ENCODE data around the gene AVL9. TPM values are rescaled to one million over a fixed set of nuclear protein-coding genes. Genes with fewer than 3 reads are reported as not detected.

Gene AVL9
- total RNA-seq, 4 donors from 2014 or later, result 44.5 to 82.5 (median 52.5) TPM

- TF ChIP-seq CTCF (IDR thresholded peaks at IDR 0.05), result no peak
- no peak for TF ChIP-seq POLR2A (IDR thresholded peaks at IDR 0.05)
- H3K9me3 ChIP-seq, result no peaks in the 10 kb centered on the region
These were observed 42.5 kb downstream of the AVL9 start for GRCh38 chr7:32537760-32538159.

DNA sequence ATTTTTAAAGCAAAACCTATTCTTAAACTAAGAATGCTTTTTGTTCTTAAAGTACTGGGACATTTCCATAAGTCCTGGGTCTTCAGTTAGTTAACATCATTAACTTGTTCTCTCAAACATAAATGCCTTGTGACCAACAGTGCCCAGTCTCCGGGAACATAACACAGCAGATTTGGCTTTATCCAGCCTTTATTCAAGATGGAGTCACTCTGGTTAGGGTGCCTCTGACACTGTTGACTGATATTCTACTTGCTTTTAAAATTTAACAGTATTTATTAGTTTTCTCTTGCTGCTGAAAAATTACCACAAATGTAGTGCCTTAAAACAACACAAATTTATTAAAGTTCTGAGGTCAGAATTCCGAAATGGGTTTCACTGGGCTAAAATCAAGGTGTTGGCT is 44.1 kb downstream of the AVL9 start:
- DNase-seq, result no peak
- H3K27ac ChIP-seq, result no peak overlapping the region
- H3K9me3 ChIP-seq, result no peaks in the 10 kb centered on the region
- no peaks in the 10 kb centered on the region for H3K4me1 ChIP-seq
- no peak for TF ChIP-seq POLR2A (IDR thresholded peaks at IDR 0.05)
- no peak for TF ChIP-seq CTCF (IDR thresholded peaks at IDR 0.05)
- no peaks in the 10 kb centered on the region for H3K27me3 ChIP-seq
- no peak overlapping the region for H3K4me3 ChIP-seq
- H3K36me3 ChIP-seq, result peaks cover 0 to 14% (median 0%) of the 10 kb centered on the region in 3 donors

More at GRCh38 chr7:32537760-32538159, 42.5 kb downstream of the AVL9 start:
- no peak for DNase-seq
- Histone ChIP-seq H3K27ac (no peak overlapping the region), H3K4me1 (no peaks in the 10 kb centered on the region), H3K4me3 (no peak overlapping the region), H3K36me3 (no peaks in the 10 kb centered on the region), H3K27me3 (no peaks in the 10 kb centered on the region)

DNA sequence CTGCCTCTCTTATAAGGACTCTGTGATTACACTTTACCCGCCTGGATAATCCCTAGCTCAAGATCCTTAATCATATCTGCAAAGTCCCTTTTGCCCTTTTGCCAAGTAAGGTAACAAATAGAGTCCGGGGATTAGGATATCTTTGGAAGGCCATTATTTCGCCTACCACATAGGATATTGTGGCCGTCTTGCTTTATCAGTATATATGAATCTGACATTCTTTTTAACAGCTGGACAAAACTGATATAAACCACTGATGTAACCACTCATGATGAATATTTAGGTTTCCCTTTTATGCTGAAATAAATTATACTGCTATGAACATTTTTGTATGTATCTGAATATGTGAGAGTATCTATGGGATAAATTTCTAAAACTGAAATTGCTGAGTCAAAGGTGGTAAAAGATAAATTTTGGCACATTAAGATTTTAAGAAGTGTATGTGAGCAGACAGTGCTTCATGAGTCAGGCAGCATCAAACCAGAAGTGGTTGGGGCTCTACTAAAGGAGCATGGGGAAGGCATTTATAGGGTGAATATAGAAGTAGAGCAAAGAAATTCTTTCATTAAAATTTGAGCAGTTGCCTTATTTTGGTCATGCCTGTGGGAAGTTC is 44.7 kb downstream of the AVL9 start:
- Histone ChIP-seq H3K36me3 (peaks cover 0 to 21% (median 0%) of the 10 kb centered on the region in 3 donors), H3K4me3 (no peak overlapping the region), H3K4me1 (no peaks in the 10 kb centered on the region), H3K27me3 (no peaks in the 10 kb centered on the region), H3K27ac (no peak overlapping the region), H3K9me3 (no peaks in the 10 kb centered on the region)
- TF ChIP-seq POLR2A (IDR thresholded peaks at IDR 0.05) (no peak), CTCF (IDR thresholded peaks at IDR 0.05) (no peak)
- no peak for DNase-seq

GRCh38 chr7:32542595-32542994 is 47.3 kb downstream of the AVL9 start:
- Histone ChIP-seq H3K27me3 (no peaks in the 10 kb centered on the region), H3K4me1 (no peaks in the 10 kb centered on the region), H3K9me3 (no peaks in the 10 kb centered on the region), H3K27ac (no peak overlapping the region), H3K36me3 (peaks cover 0 to 24% (median 0%) of the 10 kb centered on the region in 3 donors), H3K4me3 (no peak overlapping the region)
- no peak for TF ChIP-seq CTCF (IDR thresholded peaks at IDR 0.05)
- TF ChIP-seq POLR2A (IDR thresholded peaks at IDR 0.05), result no peak
- DNase-seq, result no peak

DNA sequence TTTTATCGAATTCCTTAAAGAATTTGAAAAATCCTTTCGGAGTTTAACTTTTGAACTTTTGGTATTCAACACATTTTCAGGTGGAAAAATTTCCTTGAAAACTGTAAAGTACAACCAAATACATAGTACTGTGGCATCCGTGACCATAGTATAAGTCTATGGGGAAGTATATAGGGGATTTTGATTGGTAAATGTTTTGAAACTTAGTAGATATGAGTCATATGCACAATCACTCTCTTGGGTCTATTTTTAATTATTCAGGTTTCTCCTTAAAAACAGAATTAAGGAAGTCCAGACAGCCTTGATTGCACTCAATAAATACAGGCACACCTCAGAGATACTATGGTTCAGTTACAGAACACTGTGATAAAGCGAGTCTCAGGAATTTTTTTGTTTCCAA is 64.2 kb downstream of the AVL9 start:
- Histone ChIP-seq H3K9me3 (no peaks in the 10 kb centered on the region), H3K4me3 (no peak overlapping the region), H3K27me3 (no peaks in the 10 kb centered on the region), H3K36me3 (peaks cover 0 to 63% (median 0%) of the 10 kb centered on the region in 3 donors), H3K27ac (no peak overlapping the region), H3K4me1 (no peaks in the 10 kb centered on the region)
- no peak for DNase-seq
- no peak for TF ChIP-seq POLR2A (IDR thresholded peaks at IDR 0.05)
- TF ChIP-seq CTCF (IDR thresholded peaks at IDR 0.05), result no peak

All from Peyer's patch (tissue), 4 donors.